IMR-90 (cell line): ENCODE results near the gene KITLG. TPM values are rescaled to one million over a fixed set of nuclear protein-coding genes. Genes with fewer than 3 reads are reported as not detected.

ENCODE experiments used
- ATAC-seq: fragments of 200-7000 bp; cut with Tn5 transposase; 2 replicates; pipeline ENCODE4 v1.9.1; 2020; ENCODE audit warnings: low read depth, mild to moderate bottlenecking, moderate library complexity
- BruUV-seq: library from RNA; stranded (reverse); fragments of 400-500 nt; replicated peaks from 2 replicates; lab custom pipeline; 2021; lab: Mats Ljungman, UMichigan
- CTCF ChIA-PET: fragments of 300-600 bp; formaldehyde crosslinking; extraction: SDS; loops from one replicate; lab custom pipeline; 2021; ENCODE audit warnings: antibody characterized with exemption; lab: Yijun Ruan, JAX
- POLR2A ChIA-PET: fragments of 300-600 bp; sonication (Branson Sonifier 250); formaldehyde crosslinking; loops from one replicate; lab custom pipeline; 2022; ENCODE audit warnings: antibody characterized with exemption; ENCODE audit not compliant: unreplicated experiment; lab: Charles Lee
- DNase-seq: peaks from one replicate; pipeline ENCODE4 v3.0.0; 2013
- H2AFZ ChIP-seq: replicated peaks from 2 replicates; pipeline ENCODE3; 2013; ENCODE audit warnings: low read length, mild to moderate bottlenecking; ENCODE audit not compliant: poor library complexity
- H2AK5ac ChIP-seq: 2 replicates; pipeline ENCODE4 v1.6.1; 2013; ENCODE audit warnings: low read depth, low read length, inconsistent platforms
- H2AK9ac ChIP-seq: replicated peaks from 2 replicates; pipeline ENCODE3; 2013; ENCODE audit warnings: mild to moderate bottlenecking, low read depth, low read length, moderate library complexity; ENCODE audit not compliant: poor library complexity
- H2BK120ac ChIP-seq: 2 replicates; pipeline ENCODE4 v1.6.1; 2013; ENCODE audit warnings: low read depth, low read length, inconsistent platforms
- H2BK15ac ChIP-seq: 3 replicates; pipeline ENCODE4 v1.6.1; 2013; ENCODE audit warnings: low read depth, low read length, inconsistent platforms
- H2BK20ac ChIP-seq: 2 replicates; pipeline ENCODE4 v1.6.1; 2013; ENCODE audit warnings: low read depth, mild to moderate bottlenecking, inconsistent platforms, low read length, moderate library complexity
- H2BK5ac ChIP-seq: 2 replicates; pipeline ENCODE4 v1.6.1; 2013; ENCODE audit warnings: mild to moderate bottlenecking, low read depth, low read length, inconsistent platforms; ENCODE audit not compliant: poor library complexity, severe bottlenecking
- H3K14ac ChIP-seq: replicated peaks from 2 replicates; pipeline ENCODE4 v1.6.1; 2013; ENCODE audit warnings: low read depth, low read length, inconsistent platforms
- H3K18ac ChIP-seq: 2 replicates; pipeline ENCODE4 v1.6.1; 2013; ENCODE audit warnings: low read depth, low read length, control low read depth
- H3K23ac ChIP-seq: 2 replicates; pipeline ENCODE4 v1.6.1; 2013; ENCODE audit warnings: low read depth, low read length, inconsistent platforms
- H3K27ac ChIP-seq: 2 replicates; pipeline ENCODE4 v1.5.1; 2013; ENCODE audit warnings: mild to moderate bottlenecking, control low read depth, low read length; ENCODE audit not compliant: insufficient read depth
- H3K27me3 ChIP-seq: 2 replicates; pipeline ENCODE4 v1.6.1; 2013; ENCODE audit warnings: low read length; ENCODE audit not compliant: control insufficient read depth, insufficient read depth
- H3K36me3 ChIP-seq: 2 replicates; pipeline ENCODE4 v1.6.1; 2013; ENCODE audit warnings: low read length, mixed read lengths; ENCODE audit not compliant: control insufficient read depth, insufficient read depth
- H3K4ac ChIP-seq: 2 replicates; pipeline ENCODE4 v1.6.1; 2013; ENCODE audit warnings: low read depth, low read length, inconsistent platforms
- H3K4me1 ChIP-seq: 2 replicates; pipeline ENCODE4 v1.6.1; 2013; ENCODE audit warnings: low read length, mixed read lengths; ENCODE audit not compliant: control insufficient read depth, insufficient read depth
- H3K4me2 ChIP-seq: 2 replicates; pipeline ENCODE4 v1.6.1; 2013; ENCODE audit warnings: low read depth, mild to moderate bottlenecking, control low read depth, low read length, moderate library complexity
- H3K4me3 ChIP-seq: 2 replicates; pipeline ENCODE4 v1.5.1; 2013; ENCODE audit warnings: low read depth, mild to moderate bottlenecking, control low read depth, low read length, moderate library complexity; ENCODE audit not compliant: insufficient read depth
- H3K56ac ChIP-seq: 2 replicates; pipeline ENCODE4 v1.6.1; 2013; ENCODE audit warnings: low read length, inconsistent platforms; ENCODE audit not compliant: insufficient read depth; ENCODE audit errors: extremely low read depth
- H3K79me1 ChIP-seq, 2 experiments: 2 replicates each; pipeline ENCODE4 v1.6.1; 2013; ENCODE audit warnings: low read length in 2 of 2, inconsistent platforms in 1 of 2, low read depth in 1 of 2
- H3K9ac ChIP-seq: 2 replicates; pipeline ENCODE4 v1.6.1; 2013; ENCODE audit warnings: low read depth, low read length, control low read depth
- H3K9me1 ChIP-seq: 2 replicates; pipeline ENCODE4 v1.6.1; 2013; ENCODE audit warnings: low read length, inconsistent platforms; ENCODE audit not compliant: insufficient read depth
- H3K9me3 ChIP-seq: 2 replicates; pipeline ENCODE4 v1.6.1; 2013; ENCODE audit warnings: low read length; ENCODE audit not compliant: control insufficient read depth, insufficient read depth
- H4K20me1 ChIP-seq: 2 replicates; pipeline ENCODE4 v1.6.1; 2013; ENCODE audit warnings: low read length, inconsistent platforms; ENCODE audit not compliant: insufficient read depth
- H4K5ac ChIP-seq: 2 replicates; pipeline ENCODE4 v1.6.1; 2013; ENCODE audit warnings: mild to moderate bottlenecking, low read depth, low read length, control low read depth
- H4K8ac ChIP-seq, 2 experiments: 2 replicates each; pipeline ENCODE4 v1.6.1; 2013; ENCODE audit warnings: low read depth in 2 of 2, low read length in 2 of 2, control low read depth in 1 of 2, inconsistent platforms in 1 of 2
- H4K91ac ChIP-seq: 2 replicates; pipeline ENCODE4 v1.6.1; 2013; ENCODE audit warnings: low read depth, low read length, inconsistent platforms; ENCODE audit not compliant: insufficient read depth
- BHLHE40 ChIP-seq: fragments of 150-350 bp; IDR thresholded peaks from 2 replicates; pipeline ENCODE4 v1.6.1; 2016; ENCODE audit warnings: mild to moderate bottlenecking, low read depth, low read length
- CEBPB ChIP-seq: IDR thresholded peaks from 2 replicates; pipeline ENCODE4 v1.6.1; 2012; ENCODE audit warnings: low read depth, low read length, improper control_type of control experiment
- CHD1 ChIP-seq: IDR thresholded peaks from 2 replicates; pipeline ENCODE4 v1.6.1; 2012; ENCODE audit warnings: low read depth, low read length, improper control_type of control experiment
- FOS ChIP-seq: fragments of 150-350 bp; IDR thresholded peaks from 2 replicates; pipeline ENCODE4 v1.6.1; 2016; ENCODE audit warnings: low read depth, low read length
- MAFK ChIP-seq: IDR thresholded peaks from 2 replicates; pipeline ENCODE4 v1.6.1; 2012; ENCODE audit warnings: low read depth, low read length, improper control_type of control experiment
- MAZ ChIP-seq: IDR thresholded peaks from 2 replicates; pipeline ENCODE4 v1.6.1; 2012; ENCODE audit warnings: low read depth, mild to moderate bottlenecking, low read length, improper control_type of control experiment, moderate library complexity, borderline replicate concordance
- MXI1 ChIP-seq: IDR thresholded peaks from 2 replicates; pipeline ENCODE4 v1.6.1; 2012; ENCODE audit warnings: low read depth, mild to moderate bottlenecking, low read length, moderate library complexity, borderline replicate concordance
- NFE2L2 ChIP-seq: fragments of 150-350 bp; IDR thresholded peaks from 2 replicates; pipeline ENCODE4 v1.6.1; 2016; ENCODE audit warnings: low read depth, mild to moderate bottlenecking, low read length
- POLR2A ChIP-seq: IDR thresholded peaks from 2 replicates; pipeline ENCODE4 v1.6.1; 2012; ENCODE audit warnings: mild to moderate bottlenecking, low read depth, low read length
- RAD21 ChIP-seq: IDR thresholded peaks from 2 replicates; pipeline ENCODE4 v1.6.1; 2012; ENCODE audit warnings: low read length, improper control_type of control experiment
- RCOR1 ChIP-seq: IDR thresholded peaks from 2 replicates; pipeline ENCODE4 v1.6.1; 2012; ENCODE audit warnings: mild to moderate bottlenecking, low read length, improper control_type of control experiment; ENCODE audit not compliant: insufficient replicate concordance
- RFX5 ChIP-seq: IDR thresholded peaks from 2 replicates; pipeline ENCODE4 v1.8.0; 2012; ENCODE audit warnings: low read depth, mild to moderate bottlenecking, low read length, moderate library complexity
- SMC3 ChIP-seq: fragments of 150-350 bp; IDR thresholded peaks from 2 replicates; pipeline ENCODE4 v1.6.1; 2016; ENCODE audit warnings: low read depth, mild to moderate bottlenecking, antibody characterized with exemption, low read length, moderate library complexity
- WGBS, 2 experiments: methylation state at CpG; one replicate each; pipeline versions ENCODE4 v1.1.5 to v1.1.7; 2013; ENCODE audit warnings: missing lambda C conversion rate in 2 of 2; ENCODE audit not compliant: insufficient read length in 1 of 2; ENCODE audit errors: extremely low coverage in 2 of 2; 5-methylcytosine and 5-hydroxymethylcytosine counted together
- dilution Hi-C: fragments of 300-500 bp; cut with HindIII; formaldehyde crosslinking; loops from one replicate; pipeline ENCODE4 v1.14.3; 2018; ENCODE audit warnings: low sequenced_read_pairs; ENCODE audit not compliant: unreplicated experiment
- in situ Hi-C: fragments of 300-500 bp; cut with MboI; formaldehyde crosslinking; loops from 3 replicates; pipeline ENCODE4 v1.14.3; 2019; ENCODE audit warnings: low sequenced_read_pairs, inconsistent platforms, mixed read lengths
- intact Hi-C: fragments of 100-400 bp; cut with micrococcal nuclease; formaldehyde crosslinking; loops from 2 replicates; pipeline ENCODE4 v1.10.0; 2022
- polyA plus RNA-seq, 3 experiments: library from polyadenylated mRNA; depleted of rRNA; stranded (reverse); fragments of >200 nt; gene quantifications; 2 replicates each; pipeline ENCODE4 v1.2.3, GENCODE V29; 2012; ENCODE audit warnings: low replicate concordance in 1 of 3
- total RNA-seq: library from RNA; depleted of rRNA; stranded (reverse); fragments of >200 nt; gene quantifications from 2 replicates; pipeline ENCODE4 v1.2.3, GENCODE V29; 2012
- TF ChIP-seq, protein P1 (sequence below): fragments of 150-350 bp; IDR thresholded peaks from 2 replicates; pipeline ENCODE4 v1.6.1; 2017; ENCODE audit warnings: mild to moderate bottlenecking, antibody characterized with exemption, low read length, low read depth
- TF ChIP-seq, protein P2 (sequence below): fragments of 150-350 bp; IDR thresholded peaks from 2 replicates; pipeline ENCODE4 v1.6.1; 2016; ENCODE audit warnings: low read depth, mild to moderate bottlenecking, low read length, moderate library complexity, borderline replicate concordance
- TF ChIP-seq, protein P3 (sequence below): conservative IDR thresholded peaks from 2 replicates; pipeline ENCODE4 v1.5.1; 2012; ENCODE audit warnings: mild to moderate bottlenecking, low read depth, low read length, improper control_type of control experiment

The KITLG gene
- total and polyA plus RNA-seq, 2 of the 4 experiments (the other 2 are of a cell fraction), result 14.5 to 87.5 TPM

DNA sequence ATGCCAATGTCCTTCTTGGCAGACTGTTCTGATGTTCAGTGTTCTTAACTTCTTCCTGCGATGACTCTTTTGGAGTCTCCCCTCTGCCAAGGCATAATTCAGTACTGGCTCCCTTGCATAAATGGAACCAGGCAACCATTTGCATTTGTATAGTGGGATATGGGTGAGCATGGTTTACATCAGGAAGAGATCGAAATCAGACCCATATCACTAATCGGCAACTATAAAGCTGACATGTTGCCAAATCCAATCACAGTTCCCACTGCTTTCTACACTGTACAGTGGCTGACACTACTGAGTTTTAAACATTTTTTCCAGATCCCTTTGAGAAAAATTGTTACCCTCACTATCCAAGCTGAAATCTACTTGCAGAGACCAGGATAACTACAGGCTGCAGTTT lies 83.8 kb downstream of the KITLG start:
- no peaks in the 10 kb centered on the region for H3K9me1 ChIP-seq
- dilution Hi-C loops (no loop called here), in situ Hi-C loops (no loop called here), intact Hi-C loops (no loop called here)
- H4K5ac ChIP-seq, result peak overlapping the region; percentile 36; the same call in 1 of the 2 replicates
- peaks cover 4% of the 10 kb centered on the region; the same call in 1 of the 2 replicates for H3K4me1 ChIP-seq
- no peak overlapping the region for H3K18ac ChIP-seq
- no peak overlapping the region for H2BK15ac ChIP-seq
- no peak overlapping the region for H3K27ac ChIP-seq
- H3K9me3 ChIP-seq, result no peaks in the 10 kb centered on the region
- H3K36me3 ChIP-seq, result peaks cover 7% of the 10 kb centered on the region; the same call in 1 of the 2 replicates
- no peak overlapping the region for H3K9ac ChIP-seq
- TF ChIP-seq BHLHE40 (no peak), RCOR1 (no peak), SMC3 (no peak), POLR2A (no peak), NFE2L2 (no peak), CEBPB (no peak), FOS (no peak), RAD21 (no peak), MXI1 (no peak), CHD1 (no peak), RFX5 (no peak), MAZ (no peak), MAFK (no peak)
- TF ChIP-seq, protein P1, sequence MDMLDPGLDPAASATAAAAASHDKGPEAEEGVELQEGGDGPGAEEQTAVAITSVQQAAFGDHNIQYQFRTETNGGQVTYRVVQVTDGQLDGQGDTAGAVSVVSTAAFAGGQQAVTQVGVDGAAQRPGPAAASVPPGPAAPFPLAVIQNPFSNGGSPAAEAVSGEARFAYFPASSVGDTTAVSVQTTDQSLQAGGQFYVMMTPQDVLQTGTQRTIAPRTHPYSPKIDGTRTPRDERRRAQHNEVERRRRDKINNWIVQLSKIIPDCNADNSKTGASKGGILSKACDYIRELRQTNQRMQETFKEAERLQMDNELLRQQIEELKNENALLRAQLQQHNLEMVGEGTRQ, result no peak
- TF ChIP-seq, protein P2, sequence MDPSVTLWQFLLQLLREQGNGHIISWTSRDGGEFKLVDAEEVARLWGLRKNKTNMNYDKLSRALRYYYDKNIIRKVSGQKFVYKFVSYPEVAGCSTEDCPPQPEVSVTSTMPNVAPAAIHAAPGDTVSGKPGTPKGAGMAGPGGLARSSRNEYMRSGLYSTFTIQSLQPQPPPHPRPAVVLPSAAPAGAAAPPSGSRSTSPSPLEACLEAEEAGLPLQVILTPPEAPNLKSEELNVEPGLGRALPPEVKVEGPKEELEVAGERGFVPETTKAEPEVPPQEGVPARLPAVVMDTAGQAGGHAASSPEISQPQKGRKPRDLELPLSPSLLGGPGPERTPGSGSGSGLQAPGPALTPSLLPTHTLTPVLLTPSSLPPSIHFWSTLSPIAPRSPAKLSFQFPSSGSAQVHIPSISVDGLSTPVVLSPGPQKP, result no peak
- TF ChIP-seq, protein P3, sequence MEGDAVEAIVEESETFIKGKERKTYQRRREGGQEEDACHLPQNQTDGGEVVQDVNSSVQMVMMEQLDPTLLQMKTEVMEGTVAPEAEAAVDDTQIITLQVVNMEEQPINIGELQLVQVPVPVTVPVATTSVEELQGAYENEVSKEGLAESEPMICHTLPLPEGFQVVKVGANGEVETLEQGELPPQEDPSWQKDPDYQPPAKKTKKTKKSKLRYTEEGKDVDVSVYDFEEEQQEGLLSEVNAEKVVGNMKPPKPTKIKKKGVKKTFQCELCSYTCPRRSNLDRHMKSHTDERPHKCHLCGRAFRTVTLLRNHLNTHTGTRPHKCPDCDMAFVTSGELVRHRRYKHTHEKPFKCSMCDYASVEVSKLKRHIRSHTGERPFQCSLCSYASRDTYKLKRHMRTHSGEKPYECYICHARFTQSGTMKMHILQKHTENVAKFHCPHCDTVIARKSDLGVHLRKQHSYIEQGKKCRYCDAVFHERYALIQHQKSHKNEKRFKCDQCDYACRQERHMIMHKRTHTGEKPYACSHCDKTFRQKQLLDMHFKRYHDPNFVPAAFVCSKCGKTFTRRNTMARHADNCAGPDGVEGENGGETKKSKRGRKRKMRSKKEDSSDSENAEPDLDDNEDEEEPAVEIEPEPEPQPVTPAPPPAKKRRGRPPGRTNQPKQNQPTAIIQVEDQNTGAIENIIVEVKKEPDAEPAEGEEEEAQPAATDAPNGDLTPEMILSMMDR, result no peak
- H2BK120ac ChIP-seq, result no peak overlapping the region
- no peak overlapping the region for H3K4ac ChIP-seq
- ChIA-PET POLR2A (no interaction called here), CTCF (interaction anchor here (0.5 to 0.7 kb wide), 2 partner anchors 132 to 298 kb away, joined by 3 read pairs; no protein-coding TSS in a partner anchor)
- H4K8ac ChIP-seq, result no peak overlapping the region
- H4K91ac ChIP-seq, result no peak overlapping the region
- DNase-seq (no peak), ATAC-seq (no peak)
- BruUV-seq, result TSS peak; percentile 37
- no peak overlapping the region for H3K56ac ChIP-seq
- H3K4me2 ChIP-seq, result no peak overlapping the region
- peak overlapping the region; percentile 17; the same call in 1 of the 2 replicates for H2AK5ac ChIP-seq
- no peak overlapping the region for H3K14ac ChIP-seq
- WGBS, 2 experiments, result no CpG with 5 or more reads among the region's 3 CpGs
- no peaks in the 10 kb centered on the region for H4K20me1 ChIP-seq
- H3K23ac ChIP-seq, result no peak overlapping the region
- no peak overlapping the region for H2AK9ac ChIP-seq
- no peak overlapping the region for H3K4me3 ChIP-seq
- peaks cover 10 to 18% of the 10 kb centered on the region in 2 experiments; a peak in 3 of 4 replicates for H3K79me1 ChIP-seq
- no peak overlapping the region for H2BK5ac ChIP-seq
- H2AFZ ChIP-seq, result no peak overlapping the region
- no peak overlapping the region for H2BK20ac ChIP-seq
- no peaks in the 10 kb centered on the region for H3K27me3 ChIP-seq
